PC-9 (cell line): Measurements from ENCODE around the gene CPEB2. TPM values are rescaled to one million over a fixed set of nuclear protein-coding genes. Genes with fewer than 3 reads are reported as not detected.

Experiments
- BruUV-seq: library from RNA; stranded (reverse); fragments of 400-500 nt; replicated peaks from 2 replicates; lab custom pipeline; 2021; lab: Mats Ljungman, UMichigan
- CTCF ChIA-PET: fragments of 300-600 bp; sonication (Branson Sonifier 250); formaldehyde crosslinking; loops from one replicate; lab custom pipeline; 2022; ENCODE audit warnings: antibody characterized with exemption; lab: Charles Lee
- POLR2A ChIA-PET: fragments of 300-600 bp; sonication (Branson Sonifier 250); formaldehyde crosslinking; loops from one replicate; lab custom pipeline; 2022; ENCODE audit warnings: antibody characterized with exemption; ENCODE audit not compliant: unreplicated experiment; lab: Charles Lee
- DNase-seq, 2 experiments: peaks; one replicate each; pipeline versions ENCODE4 v3.0.0 to v3.0.0-alpha.2; 2015 to 2022; ENCODE audit warnings: mixed read lengths in 1 of 2
- H2AFZ ChIP-seq: fragments of 200-600 bp; sonication (generic); 2 replicates; pipeline ENCODE4 v1.8.1; 2017; ENCODE audit warnings: antibody characterized with exemption
- H3F3A ChIP-seq: fragments of 200-600 bp; sonication (generic); 2 replicates; pipeline ENCODE4 v1.8.1; 2017; ENCODE audit warnings: antibody characterized with exemption, mild to moderate bottlenecking, low read depth; ENCODE audit not compliant: insufficient read depth
- H3K27ac ChIP-seq: fragments of 200-600 bp; sonication (generic); 2 replicates; pipeline ENCODE4 v1.6.1; 2016; ENCODE audit warnings: mixed run types
- H3K27me3 ChIP-seq: fragments of 200-600 bp; sonication (generic); 2 replicates; pipeline ENCODE4 v1.6.1; 2016; ENCODE audit warnings: low read depth, mixed run types; ENCODE audit not compliant: insufficient read depth
- H3K36me3 ChIP-seq: fragments of 200-600 bp; sonication (generic); 2 replicates; pipeline ENCODE4 v1.6.1; 2016; ENCODE audit warnings: low read depth, mixed run types
- H3K4me1 ChIP-seq: fragments of 200-600 bp; sonication (generic); replicated peaks from 2 replicates; pipeline ENCODE4 v1.6.1; 2016; ENCODE audit warnings: mixed run types; ENCODE audit not compliant: insufficient read depth
- H3K4me2 ChIP-seq: fragments of 200-600 bp; sonication (generic); 2 replicates; pipeline ENCODE4 v1.6.1; 2017; ENCODE audit warnings: mixed run types
- H3K4me3 ChIP-seq: fragments of 200-600 bp; sonication (generic); 2 replicates; pipeline ENCODE4 v1.6.1; 2016; ENCODE audit warnings: mixed run types
- H3K79me2 ChIP-seq: fragments of 200-600 bp; sonication (generic); 2 replicates; pipeline ENCODE4 v1.6.1; 2017; ENCODE audit warnings: low read depth, mixed run types
- H3K9me2 ChIP-seq: fragments of 200-600 bp; sonication (generic); 2 replicates; pipeline ENCODE4 v1.8.1; 2017; ENCODE audit warnings: mild to moderate bottlenecking; ENCODE audit not compliant: insufficient read depth
- H3K9me3 ChIP-seq: fragments of 200-600 bp; sonication (generic); 2 replicates; pipeline ENCODE4 v1.8.1; 2016; ENCODE audit warnings: low read depth; ENCODE audit not compliant: insufficient read depth
- H4K20me1 ChIP-seq: fragments of 200-600 bp; sonication (generic); 2 replicates; pipeline ENCODE4 v1.8.1; 2017; ENCODE audit not compliant: insufficient read depth
- EZH2 ChIP-seq: fragments of 200-600 bp; sonication (generic); IDR thresholded peaks from 2 replicates; pipeline ENCODE4 v1.8.0; 2017; ENCODE audit warnings: antibody characterized with exemption, low read depth
- intact Hi-C: fragments of 100-400 bp; cut with micrococcal nuclease; formaldehyde crosslinking; loops from one replicate; pipeline ENCODE4 v1.10.0; 2022; ENCODE audit not compliant: unreplicated experiment
- total RNA-seq: library from RNA; stranded (reverse); gene quantifications from 2 replicates; pipeline ENCODE4 v1.2.3, GENCODE V29; 2021
- TF ChIP-seq, protein P1 (sequence below): fragments of 200-600 bp; sonication (generic); conservative IDR thresholded peaks from 2 replicates; pipeline ENCODE4 v1.6.1; 2017; ENCODE audit warnings: mixed run types, antibody characterized with exemption, mild to moderate bottlenecking, moderate library complexity

Gene CPEB2
- total RNA-seq, 1 experiment from 2014 or later: 9.4 TPM

DNA sequence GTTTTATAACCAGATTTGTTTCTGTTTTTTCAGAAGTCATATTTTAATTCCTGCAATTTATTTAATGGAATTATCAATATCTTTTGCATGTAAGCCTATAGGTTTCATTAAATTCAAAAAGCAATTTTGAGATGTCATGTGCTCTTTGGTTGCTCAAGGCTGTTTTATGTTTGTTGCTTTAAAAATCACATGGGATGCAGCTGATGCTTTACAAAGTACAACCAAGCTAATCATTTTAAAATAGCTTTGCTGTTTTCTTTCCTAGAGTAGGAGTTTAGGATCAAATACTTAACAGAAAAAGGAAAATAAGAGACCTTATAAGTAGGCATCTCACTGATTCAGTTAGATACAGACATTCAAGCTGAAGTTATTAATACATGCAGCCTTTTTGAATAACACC, 11.3 kb downstream of the CPEB2 start:
- Histone ChIP-seq H3F3A (no peaks in the 10 kb centered on the region), H3K9me3 (no peaks in the 10 kb centered on the region), H3K27me3 (no peaks in the 10 kb centered on the region), H3K4me3 (no peak overlapping the region), H3K9me2 (no peaks in the 10 kb centered on the region), H3K4me2 (no peak overlapping the region), H2AFZ (no peak overlapping the region), H3K36me3 (0 out of 2 replicates have a peak, but pooled peaks cover 10% of the 10 kb centered on the region), H4K20me1 (no peaks in the 10 kb centered on the region), H3K79me2 (no peaks in the 10 kb centered on the region), H3K4me1 (no peaks in the 10 kb centered on the region), H3K27ac (no peak overlapping the region)
- DNase-seq: no peak
- BruUV-seq: no TSS peak
- TF ChIP-seq EZH2: no peak
- TF ChIP-seq, protein P1, sequence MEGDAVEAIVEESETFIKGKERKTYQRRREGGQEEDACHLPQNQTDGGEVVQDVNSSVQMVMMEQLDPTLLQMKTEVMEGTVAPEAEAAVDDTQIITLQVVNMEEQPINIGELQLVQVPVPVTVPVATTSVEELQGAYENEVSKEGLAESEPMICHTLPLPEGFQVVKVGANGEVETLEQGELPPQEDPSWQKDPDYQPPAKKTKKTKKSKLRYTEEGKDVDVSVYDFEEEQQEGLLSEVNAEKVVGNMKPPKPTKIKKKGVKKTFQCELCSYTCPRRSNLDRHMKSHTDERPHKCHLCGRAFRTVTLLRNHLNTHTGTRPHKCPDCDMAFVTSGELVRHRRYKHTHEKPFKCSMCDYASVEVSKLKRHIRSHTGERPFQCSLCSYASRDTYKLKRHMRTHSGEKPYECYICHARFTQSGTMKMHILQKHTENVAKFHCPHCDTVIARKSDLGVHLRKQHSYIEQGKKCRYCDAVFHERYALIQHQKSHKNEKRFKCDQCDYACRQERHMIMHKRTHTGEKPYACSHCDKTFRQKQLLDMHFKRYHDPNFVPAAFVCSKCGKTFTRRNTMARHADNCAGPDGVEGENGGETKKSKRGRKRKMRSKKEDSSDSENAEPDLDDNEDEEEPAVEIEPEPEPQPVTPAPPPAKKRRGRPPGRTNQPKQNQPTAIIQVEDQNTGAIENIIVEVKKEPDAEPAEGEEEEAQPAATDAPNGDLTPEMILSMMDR: no peak
- ChIA-PET CTCF (no interaction called here), POLR2A (no interaction called here)
- intact Hi-C loops: no loop called here

DNA sequence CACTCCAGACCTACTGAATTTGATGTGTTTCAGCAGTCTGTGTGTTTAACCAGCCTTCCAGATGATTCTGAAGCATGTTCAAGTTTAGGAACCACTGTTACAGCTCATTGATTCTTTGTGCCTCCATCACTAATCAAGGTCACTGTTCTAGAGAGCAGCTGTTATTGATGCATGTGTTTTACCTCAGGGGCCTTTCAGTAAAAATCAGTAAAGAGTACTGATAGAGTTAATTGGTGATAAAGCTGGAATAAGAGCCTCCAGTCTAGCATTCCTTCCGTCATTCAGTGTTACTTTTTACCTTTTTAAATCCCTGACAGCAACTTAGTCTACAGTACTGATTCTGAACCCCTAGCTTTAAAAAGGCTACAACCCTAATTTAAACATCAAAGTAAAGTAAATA, 12.9 kb downstream of the CPEB2 start:
- DNase-seq: no peak
- intact Hi-C loops: no loop called here
- Histone ChIP-seq H3K4me1 (no peaks in the 10 kb centered on the region), H3K9me3 (no peaks in the 10 kb centered on the region), H3K4me2 (no peak overlapping the region), H3K9me2 (no peaks in the 10 kb centered on the region), H3K79me2 (no peaks in the 10 kb centered on the region), H3K36me3 (0 out of 2 replicates have a peak, but pooled peaks cover 10% of the 10 kb centered on the region), H4K20me1 (no peaks in the 10 kb centered on the region), H3K27me3 (no peaks in the 10 kb centered on the region), H2AFZ (no peak overlapping the region), H3F3A (no peaks in the 10 kb centered on the region), H3K27ac (no peak overlapping the region), H3K4me3 (no peak overlapping the region)
- TF ChIP-seq, protein P1: no peak
- TF ChIP-seq EZH2: no peak
- CTCF ChIA-PET: no interaction called here
- POLR2A ChIA-PET: no interaction called here
- no TSS peak for BruUV-seq

DNA sequence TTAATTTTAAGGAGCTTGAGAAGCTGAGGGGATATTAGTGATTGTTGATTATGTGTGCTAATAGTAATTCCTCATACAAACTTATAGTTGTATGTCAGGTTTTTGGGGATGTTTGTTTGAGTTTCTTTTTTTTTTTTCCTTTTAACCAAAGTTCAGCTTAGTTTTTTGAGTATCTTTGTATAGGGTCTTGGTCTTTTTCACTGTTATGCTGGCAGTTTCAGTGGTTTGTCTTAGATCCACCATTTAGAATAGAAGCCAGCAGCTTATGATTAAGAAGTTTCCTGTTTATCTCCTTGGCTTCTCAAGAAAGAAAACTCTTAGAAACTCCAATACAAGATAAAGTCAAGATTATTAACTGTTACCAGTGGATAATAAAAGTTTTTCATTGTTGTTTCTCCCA, 16.1 kb downstream of the CPEB2 start:
- Histone ChIP-seq H3F3A (no peaks in the 10 kb centered on the region), H3K4me2 (no peak overlapping the region), H3K4me3 (no peak overlapping the region), H3K27ac (no peak overlapping the region), H3K4me1 (no peaks in the 10 kb centered on the region), H3K79me2 (no peaks in the 10 kb centered on the region), H3K36me3 (0 out of 2 replicates have a peak, but pooled peaks cover 10% of the 10 kb centered on the region), H2AFZ (no peak overlapping the region), H4K20me1 (no peaks in the 10 kb centered on the region), H3K9me3 (no peaks in the 10 kb centered on the region), H3K9me2 (no peaks in the 10 kb centered on the region; the same call in 1 of the 2 replicates), H3K27me3 (no peaks in the 10 kb centered on the region)
- ChIA-PET POLR2A (no interaction called here), CTCF (no interaction called here)
- no peak for TF ChIP-seq EZH2
- TF ChIP-seq, protein P1: no peak
- intact Hi-C loops: no loop called here
- DNase-seq: no peak
- BruUV-seq: no TSS peak
